Measurements from ENCODE around the gene RTN4RL1.

Gene RTN4RL1

DNA sequence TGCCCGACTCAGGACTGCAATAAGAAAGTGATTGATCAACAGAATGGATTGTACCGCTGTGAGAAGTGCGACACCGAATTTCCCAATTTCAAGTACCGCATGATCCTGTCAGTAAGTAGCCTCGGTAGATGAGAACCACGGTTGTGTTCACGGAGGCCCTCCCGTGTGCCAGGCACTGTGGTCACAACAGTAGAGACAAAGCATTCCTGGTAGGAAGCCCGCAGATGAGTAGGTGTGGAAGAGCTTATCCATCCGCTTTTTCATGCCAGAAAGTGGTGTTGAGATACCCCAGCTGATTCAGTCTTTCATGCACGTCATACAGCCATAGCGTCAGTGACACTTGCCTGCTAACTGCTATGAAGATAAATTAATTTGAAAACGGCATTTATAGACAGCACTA, 136.4 kb downstream of the RTN4RL1 start:
- DNase-seq = no peak

Measured in activated CD4-positive, alpha-beta T cell treated with anti-CD3 and anti-CD28 coated beads, Interleukin-2, amount 50 U/mL, for 1 hour (primary cell).